ENCODE measurements around the gene MBL2. TPM values are rescaled to one million over a fixed set of nuclear protein-coding genes. Genes with fewer than 3 reads are reported as not detected.

Gene MBL2
- total RNA-seq, 1 donor from 2014 or later, result not detected

DNA sequence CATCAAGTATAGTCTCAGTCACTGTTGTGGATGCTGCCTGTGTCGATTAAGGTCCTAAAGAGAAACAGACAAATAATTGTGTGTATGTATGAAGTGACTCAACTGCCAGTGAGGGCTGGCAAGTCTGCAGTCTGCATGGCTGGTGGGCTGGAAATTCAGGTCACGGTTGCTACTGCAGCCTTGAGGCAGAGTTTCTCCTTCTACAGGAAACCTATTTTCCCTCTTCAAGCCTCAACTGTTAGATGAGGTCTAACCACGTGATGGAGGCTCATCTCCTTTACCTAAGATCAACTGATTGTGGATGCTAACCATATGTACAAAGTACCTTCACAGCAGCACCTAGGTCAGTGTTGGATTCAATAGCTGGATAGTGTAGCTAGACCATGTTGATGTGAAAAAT, 29.9 kb downstream of the MBL2 start:
- Histone ChIP-seq H3K27me3 (ENCODE audit: control insufficient read depth, insufficient read depth, low read length) (no peaks in the 10 kb centered on the region), H3K4me3 (ENCODE audit: low read depth, low read length) (no peak overlapping the region), H3K36me3 (ENCODE audit: control insufficient read depth, insufficient read depth, low read length) (no peaks in the 10 kb centered on the region)
- TF ChIP-seq, protein P1, sequence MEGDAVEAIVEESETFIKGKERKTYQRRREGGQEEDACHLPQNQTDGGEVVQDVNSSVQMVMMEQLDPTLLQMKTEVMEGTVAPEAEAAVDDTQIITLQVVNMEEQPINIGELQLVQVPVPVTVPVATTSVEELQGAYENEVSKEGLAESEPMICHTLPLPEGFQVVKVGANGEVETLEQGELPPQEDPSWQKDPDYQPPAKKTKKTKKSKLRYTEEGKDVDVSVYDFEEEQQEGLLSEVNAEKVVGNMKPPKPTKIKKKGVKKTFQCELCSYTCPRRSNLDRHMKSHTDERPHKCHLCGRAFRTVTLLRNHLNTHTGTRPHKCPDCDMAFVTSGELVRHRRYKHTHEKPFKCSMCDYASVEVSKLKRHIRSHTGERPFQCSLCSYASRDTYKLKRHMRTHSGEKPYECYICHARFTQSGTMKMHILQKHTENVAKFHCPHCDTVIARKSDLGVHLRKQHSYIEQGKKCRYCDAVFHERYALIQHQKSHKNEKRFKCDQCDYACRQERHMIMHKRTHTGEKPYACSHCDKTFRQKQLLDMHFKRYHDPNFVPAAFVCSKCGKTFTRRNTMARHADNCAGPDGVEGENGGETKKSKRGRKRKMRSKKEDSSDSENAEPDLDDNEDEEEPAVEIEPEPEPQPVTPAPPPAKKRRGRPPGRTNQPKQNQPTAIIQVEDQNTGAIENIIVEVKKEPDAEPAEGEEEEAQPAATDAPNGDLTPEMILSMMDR (IDR thresholded peaks at IDR 0.05; ENCODE audit: insufficient read depth, low read length, poor library complexity, severe bottlenecking), result no peak
- DNase-seq (ENCODE audit: low read depth), result no peak

DNA sequence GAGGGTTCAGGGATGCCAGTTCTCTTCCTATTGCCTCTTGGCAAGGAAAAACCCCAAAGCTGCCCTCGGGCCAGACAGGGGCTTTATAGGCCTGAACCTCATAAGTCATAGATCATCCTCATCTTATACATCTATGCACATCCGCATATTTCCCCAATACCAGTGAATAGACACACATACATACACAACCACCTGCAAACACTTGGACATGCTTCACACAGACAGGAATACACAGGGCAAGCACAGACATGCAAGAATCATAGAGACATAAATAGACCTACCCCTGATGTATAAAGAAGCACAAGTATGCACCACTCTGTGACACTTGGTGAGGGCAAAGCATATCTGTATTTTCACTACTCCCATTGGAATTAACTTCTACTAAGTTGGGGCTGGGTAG, 30.7 kb downstream of the MBL2 start:
- Histone ChIP-seq H3K4me3 (ENCODE audit: low read depth, low read length) (no peak overlapping the region), H3K27me3 (ENCODE audit: control insufficient read depth, insufficient read depth, low read length) (no peaks in the 10 kb centered on the region), H3K36me3 (ENCODE audit: control insufficient read depth, insufficient read depth, low read length) (no peaks in the 10 kb centered on the region)
- no peak for DNase-seq (ENCODE audit: low read depth)
- TF ChIP-seq, protein P1 (IDR thresholded peaks at IDR 0.05; ENCODE audit: insufficient read depth, low read length, poor library complexity, severe bottlenecking), result no peak

- Histone ChIP-seq H3K4me3 (ENCODE audit: low read depth, low read length) (no peak overlapping the region), H3K27me3 (ENCODE audit: control insufficient read depth, insufficient read depth, low read length) (no peaks in the 10 kb centered on the region), H3K36me3 (ENCODE audit: control insufficient read depth, insufficient read depth, low read length) (no peaks in the 10 kb centered on the region)
- TF ChIP-seq, protein P1 (IDR thresholded peaks at IDR 0.05; ENCODE audit: insufficient read depth, low read length, poor library complexity, severe bottlenecking), result peak; percentile 90
- no peak for DNase-seq (ENCODE audit: low read depth)
Observed at GRCh38 chr10:52740913-52741675, 31.5 kb downstream of the MBL2 start.

DNA sequence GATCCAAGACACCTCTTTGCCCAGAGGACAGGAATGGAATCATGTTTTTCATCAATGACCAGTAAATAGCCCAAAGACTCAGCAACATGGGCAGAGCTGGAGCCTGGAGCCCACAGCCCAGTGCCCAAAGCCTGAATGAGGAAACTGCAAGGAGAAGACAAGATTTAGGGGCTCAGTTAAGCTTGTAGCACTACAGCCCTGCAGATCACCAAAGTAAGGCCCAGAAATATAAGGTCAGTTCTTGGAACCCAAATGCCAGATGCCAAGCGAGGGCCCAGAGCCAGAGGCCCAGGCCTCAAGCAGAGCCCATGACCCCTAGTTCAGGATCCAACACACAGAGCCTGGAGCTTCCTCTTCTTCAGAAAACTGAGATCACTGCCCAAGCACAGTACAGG, 32.4 kb downstream of the MBL2 start:
- Histone ChIP-seq H3K4me3 (ENCODE audit: low read depth, low read length) (no peak overlapping the region), H3K36me3 (ENCODE audit: control insufficient read depth, insufficient read depth, low read length) (no peaks in the 10 kb centered on the region), H3K27me3 (ENCODE audit: control insufficient read depth, insufficient read depth, low read length) (no peaks in the 10 kb centered on the region)
- TF ChIP-seq, protein P1 (IDR thresholded peaks at IDR 0.05; ENCODE audit: insufficient read depth, low read length, poor library complexity, severe bottlenecking), result no peak
- DNase-seq (ENCODE audit: low read depth), result no peak

DNA sequence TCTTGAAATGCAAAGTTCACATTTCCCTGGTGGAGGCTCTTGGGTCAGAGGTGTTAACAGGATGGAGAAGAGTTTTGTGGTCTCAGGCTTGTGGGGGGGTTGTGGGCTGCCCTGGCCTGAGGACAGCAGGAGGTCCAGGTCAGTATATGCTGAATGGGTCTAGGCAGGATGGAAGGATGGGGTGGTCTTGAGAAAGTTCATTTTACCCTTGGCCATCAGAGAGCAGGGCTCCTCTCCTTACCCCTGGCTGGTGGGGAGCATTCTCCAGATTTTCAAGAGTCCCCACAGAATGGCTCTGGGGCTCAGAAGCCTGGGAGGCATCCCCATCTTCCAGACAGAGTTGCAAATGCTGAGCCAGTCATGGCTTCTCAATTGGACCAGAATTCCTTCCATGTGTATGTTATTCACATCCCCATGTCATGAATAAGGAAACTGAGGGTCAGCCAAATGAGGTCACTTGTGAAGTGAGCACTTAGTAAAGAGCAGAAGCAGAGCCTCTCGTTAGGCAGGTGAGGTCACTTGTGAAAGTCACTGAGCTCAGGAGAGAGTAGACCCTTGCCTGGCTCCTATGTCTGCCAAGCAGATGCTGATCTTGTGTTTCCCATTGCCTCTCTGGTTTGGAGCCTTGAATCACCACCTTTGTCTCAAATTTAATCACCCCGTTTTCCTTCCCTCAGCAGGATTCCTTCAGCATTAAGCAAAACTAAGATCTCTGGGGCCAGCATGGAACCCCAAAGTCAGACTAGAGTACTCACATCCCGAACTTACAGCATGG, 33.0 kb downstream of the MBL2 start:
- TF ChIP-seq, protein P1 (IDR thresholded peaks at IDR 0.05; ENCODE audit: insufficient read depth, low read length, poor library complexity, severe bottlenecking), result no peak
- Histone ChIP-seq H3K36me3 (ENCODE audit: control insufficient read depth, insufficient read depth, low read length) (no peaks in the 10 kb centered on the region), H3K27me3 (ENCODE audit: control insufficient read depth, insufficient read depth, low read length) (no peaks in the 10 kb centered on the region), H3K4me3 (ENCODE audit: low read depth, low read length) (no peak overlapping the region)
- no peak for DNase-seq (ENCODE audit: low read depth)
